Gastroesophageal sphincter (tissue), 4 donors: ENCODE measurements around the gene MYO3B. TPM values are rescaled to one million over a fixed set of nuclear protein-coding genes. Genes with fewer than 3 reads are reported as not detected.

Experiments
- ATAC-seq: fragments of 150-250 bp; one replicate; pipeline ENCODE4 v1.9.1; 2016; ENCODE audit warnings: mild to moderate bottlenecking, moderate library complexity
- H3K27ac ChIP-seq, 4 donors: fragments of 200-600 bp; sonication (generic) in 3 of 4; 1 replicate in 3 of 4; 2 replicates in 1 of 4; pipeline ENCODE4 v1.5.1; 2016 to 2019
- H3K27me3 ChIP-seq: fragments of 200-600 bp; sonication (generic); one replicate; pipeline ENCODE4 v1.5.1; 2019
- H3K36me3 ChIP-seq, 2 donors: fragments of 200-600 bp; sonication (generic); one replicate each; pipeline ENCODE4 v1.5.1; 2019; ENCODE audit warnings: control low read depth in 1 of 2
- H3K4me1 ChIP-seq, 3 donors: fragments of 200-600 bp; sonication (generic); 1 replicate in 2 of 3; 2 replicates in 1 of 3; pipeline ENCODE4 v1.5.1; 2016 to 2019; ENCODE audit warnings: control low read depth in 2 of 3
- H3K4me3 ChIP-seq, 2 donors: fragments of 200-600 bp; sonication (generic); one replicate each; pipeline ENCODE4 v1.5.1; 2019; ENCODE audit warnings: mild to moderate bottlenecking in 1 of 2, moderate library complexity in 1 of 2
- H3K9me3 ChIP-seq, 3 donors: fragments of 200-600 bp; sonication (generic); one replicate each; pipeline ENCODE4 v1.5.1; 2017 to 2019; ENCODE audit warnings: control low read depth in 2 of 3
- EP300 ChIP-seq: sonication (generic); formaldehyde crosslinking; IDR thresholded peaks from one replicate; pipeline ENCODE4 v1.6.1; 2017; ENCODE audit warnings: antibody characterized with exemption, mild to moderate bottlenecking
- POLR2A ChIP-seq, 2 donors: fragments of 450-650 bp; IDR thresholded peaks; one replicate each; pipeline ENCODE4 v1.6.1; 2017; ENCODE audit warnings: antibody characterized with exemption in 2 of 2, mild to moderate bottlenecking in 2 of 2, moderate library complexity in 1 of 2
- POLR2AphosphoS5 ChIP-seq: sonication (generic); formaldehyde crosslinking; IDR thresholded peaks from one replicate; pipeline ENCODE4 v1.6.1; 2017; ENCODE audit warnings: antibody characterized with exemption
- WGBS, 2 donors: methylation state at CpG; one replicate each; pipeline ENCODE4 v1.1.5; 2018; ENCODE audit warnings: low coverage in 1 of 2; 5-methylcytosine and 5-hydroxymethylcytosine counted together
- total RNA-seq, 4 donors: library from RNA; depleted of rRNA; stranded (reverse); fragments of >200 nt; gene quantifications; one replicate each; pipeline ENCODE4 v1.1.0, GENCODE V29; 2016
- TF ChIP-seq, protein P1 (sequence below), 4 experiments: fragments of 200-600 bp in 2 of 4; fragments of 450-650 bp in 2 of 4; sonication (generic) in 1 of 4; IDR thresholded peaks; one replicate each; pipeline ENCODE4 v1.5.1; 2017 to 2019; ENCODE audit warnings: antibody characterized with exemption in 4 of 4, mild to moderate bottlenecking in 2 of 4, moderate library complexity in 2 of 4

MYO3B gene
- total RNA-seq, 4 donors from 2014 or later = not detected

- no peak for ATAC-seq
- Histone ChIP-seq H3K36me3 (no peaks in the 10 kb centered on the region), H3K4me3 (no peak overlapping the region), H3K27ac (no peak overlapping the region), H3K9me3 (no peaks in the 10 kb centered on the region), H3K4me1 (no peaks in the 10 kb centered on the region), H3K27me3 (peaks cover 3% of the 10 kb centered on the region)
- no peak for TF ChIP-seq EP300
- TF ChIP-seq POLR2A (IDR thresholded peaks at IDR 0.05) = no peak
- TF ChIP-seq, protein P1, sequence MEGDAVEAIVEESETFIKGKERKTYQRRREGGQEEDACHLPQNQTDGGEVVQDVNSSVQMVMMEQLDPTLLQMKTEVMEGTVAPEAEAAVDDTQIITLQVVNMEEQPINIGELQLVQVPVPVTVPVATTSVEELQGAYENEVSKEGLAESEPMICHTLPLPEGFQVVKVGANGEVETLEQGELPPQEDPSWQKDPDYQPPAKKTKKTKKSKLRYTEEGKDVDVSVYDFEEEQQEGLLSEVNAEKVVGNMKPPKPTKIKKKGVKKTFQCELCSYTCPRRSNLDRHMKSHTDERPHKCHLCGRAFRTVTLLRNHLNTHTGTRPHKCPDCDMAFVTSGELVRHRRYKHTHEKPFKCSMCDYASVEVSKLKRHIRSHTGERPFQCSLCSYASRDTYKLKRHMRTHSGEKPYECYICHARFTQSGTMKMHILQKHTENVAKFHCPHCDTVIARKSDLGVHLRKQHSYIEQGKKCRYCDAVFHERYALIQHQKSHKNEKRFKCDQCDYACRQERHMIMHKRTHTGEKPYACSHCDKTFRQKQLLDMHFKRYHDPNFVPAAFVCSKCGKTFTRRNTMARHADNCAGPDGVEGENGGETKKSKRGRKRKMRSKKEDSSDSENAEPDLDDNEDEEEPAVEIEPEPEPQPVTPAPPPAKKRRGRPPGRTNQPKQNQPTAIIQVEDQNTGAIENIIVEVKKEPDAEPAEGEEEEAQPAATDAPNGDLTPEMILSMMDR (IDR thresholded peaks at IDR 0.05) = no peak
- TF ChIP-seq POLR2AphosphoS5 = no peak
- 100% methylated on average over 1 of the region's 1 CpG; no CpG with 5 or more reads in 1 of the 2 donors for WGBS, 2 donors
Observed at GRCh38 chr2:170500104-170500503, 322.2 kb downstream of the MYO3B start.

GRCh38 chr2:170500770-170501169 lies 322.8 kb downstream of the MYO3B start:
- peak overlapping the region in 2 of 4 donors; percentile 14 to 24 for H3K27ac ChIP-seq
- WGBS, 2 donors = 21 to 26% methylated on average over 5 of the region's 5 CpGs
- ATAC-seq = peak; percentile 83
- TF ChIP-seq POLR2A (IDR thresholded peaks at IDR 0.05) (no peak), EP300 (no peak), POLR2AphosphoS5 (no peak)
- TF ChIP-seq, protein P1 (IDR thresholded peaks at IDR 0.05) = no peak
- no peak overlapping the region for H3K4me3 ChIP-seq
- peaks cover 0 to 4% (median 0%) of the 10 kb centered on the region in 3 donors for H3K4me1 ChIP-seq
- H3K27me3 ChIP-seq = peaks cover 3% of the 10 kb centered on the region
- H3K9me3 ChIP-seq = no peaks in the 10 kb centered on the region
- H3K36me3 ChIP-seq = no peaks in the 10 kb centered on the region

DNA sequence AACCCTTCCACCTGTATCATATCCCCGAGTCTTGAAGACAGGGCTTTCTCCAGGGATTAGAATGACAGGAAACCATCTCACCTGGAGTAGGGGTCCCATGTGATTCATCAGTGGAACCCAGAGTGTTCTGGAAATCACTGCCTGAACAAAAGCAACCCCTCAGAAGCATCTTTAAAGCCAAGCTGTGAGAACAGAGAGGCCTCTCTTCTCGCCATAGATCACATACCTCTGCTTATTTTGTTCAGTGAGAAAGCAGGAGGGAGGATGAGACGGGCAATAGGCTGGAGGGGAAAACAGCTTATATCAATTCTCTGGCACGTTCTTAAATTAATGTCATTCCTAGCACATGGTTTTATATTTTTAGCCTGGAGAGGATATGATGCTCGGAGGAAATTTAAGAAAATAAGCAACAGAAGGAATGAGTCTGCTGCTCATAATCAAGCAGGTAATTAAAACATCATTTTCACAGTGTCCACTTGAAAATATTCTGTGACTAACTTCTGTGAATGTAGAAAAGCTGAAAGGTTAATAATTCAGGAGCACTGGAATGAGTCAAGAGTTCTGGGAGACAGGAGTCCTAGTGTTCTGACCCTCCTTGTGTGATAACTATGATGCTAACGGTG lies 323.6 kb downstream of the MYO3B start:
- peak overlapping the region in 2 of 4 donors; percentile 14 to 24 for H3K27ac ChIP-seq
- 63 to 68% methylated on average over 5 of the region's 6 CpGs for WGBS, 2 donors
- TF ChIP-seq POLR2AphosphoS5 (no peak), POLR2A (IDR thresholded peaks at IDR 0.05) (no peak), EP300 (no peak)
- TF ChIP-seq, protein P1 (IDR thresholded peaks at IDR 0.05) = no peak

GRCh38 chr2:170502361-170503130 lies 324.6 kb downstream of the MYO3B start:
- H3K9me3 ChIP-seq = no peaks in the 10 kb centered on the region
- H3K36me3 ChIP-seq = no peaks in the 10 kb centered on the region
- H3K4me1 ChIP-seq = peaks cover 0 to 17% (median 4%) of the 10 kb centered on the region in 3 donors
- H3K27me3 ChIP-seq = peaks cover 3% of the 10 kb centered on the region
- H3K27ac ChIP-seq = no peak overlapping the region
- TF ChIP-seq, protein P1 (IDR thresholded peaks at IDR 0.05) = no peak
- TF ChIP-seq POLR2A (IDR thresholded peaks at IDR 0.05) (no peak), POLR2AphosphoS5 (no peak)
- no peak for ATAC-seq
- no peak overlapping the region for H3K4me3 ChIP-seq
- 68 to 100% methylated on average over 1 to 6 of the region's 8 CpGs for WGBS, 2 donors

More for the DNA sequence above, 323.6 kb downstream of the MYO3B start:
- H3K27me3 ChIP-seq = peaks cover 3% of the 10 kb centered on the region
- no peaks in the 10 kb centered on the region for H3K9me3 ChIP-seq
- peaks cover 0 to 12% (median 4%) of the 10 kb centered on the region in 3 donors for H3K4me1 ChIP-seq
- no peak overlapping the region for H3K4me3 ChIP-seq
- H3K36me3 ChIP-seq = no peaks in the 10 kb centered on the region
- no peak for ATAC-seq
